ENCODE data around the gene ARHGEF6. TPM values are rescaled to one million over a fixed set of nuclear protein-coding genes. Genes with fewer than 3 reads are reported as not detected.

The ARHGEF6 gene
- total and polyA plus RNA-seq, 3 donors from 2014 or later, result 5.7 to 7.0 (median 6.8) TPM

GRCh38 chrX:136711147-136711546 is 69.6 kb downstream of the ARHGEF6 start:
- DNase-seq, result peak; percentile 50

GRCh38 chrX:136710325-136710951 is 70.3 kb downstream of the ARHGEF6 start:
- 56 to 74% methylated on average over 2 of the region's 2 CpGs for WGBS, 2 donors
- H3K27me3 ChIP-seq, result no peaks in the 10 kb centered on the region
- no peaks in the 10 kb centered on the region for H3K9me3 ChIP-seq
- no peaks in the 10 kb centered on the region for H3K4me1 ChIP-seq
- no peak for DNase-seq
- no peak overlapping the region for H3K27ac ChIP-seq
- intact Hi-C loops (cut with DNase I; ENCODE audit: low total_unique reads), result no loop called here
- no peaks in the 10 kb centered on the region for H3K36me3 ChIP-seq (ENCODE audit: low read depth, missing control alignments)
- TF ChIP-seq CTCF (IDR thresholded peaks at IDR 0.05), result no peak
- TF ChIP-seq POLR2A (IDR thresholded peaks at IDR 0.05), result no peak
- no peak overlapping the region for H3K4me3 ChIP-seq

More at GRCh38 chrX:136711147-136711546, 69.6 kb downstream of the ARHGEF6 start:
- no peak for TF ChIP-seq POLR2A (IDR thresholded peaks at IDR 0.05)
- TF ChIP-seq CTCF (IDR thresholded peaks at IDR 0.05), result peak in 1 of 3 experiments; percentile 17
- Histone ChIP-seq H3K27ac (no peak overlapping the region), H3K4me3 (no peak overlapping the region), H3K27me3 (no peaks in the 10 kb centered on the region), H3K9me3 (no peaks in the 10 kb centered on the region), H3K36me3 (ENCODE audit: low read depth, missing control alignments) (no peaks in the 10 kb centered on the region), H3K4me1 (no peaks in the 10 kb centered on the region)
- intact Hi-C loops (cut with DNase I; ENCODE audit: low total_unique reads), result no loop called here
- 63 to 64% methylated on average over 1 of the region's 1 CpG for WGBS, 2 donors

- Histone ChIP-seq H3K36me3 (ENCODE audit: low read depth, missing control alignments) (no peaks in the 10 kb centered on the region), H3K4me3 (no peak overlapping the region), H3K27me3 (no peaks in the 10 kb centered on the region), H3K27ac (no peak overlapping the region), H3K4me1 (no peaks in the 10 kb centered on the region), H3K9me3 (no peaks in the 10 kb centered on the region)
- no peak for TF ChIP-seq CTCF (IDR thresholded peaks at IDR 0.05)
- no peak for TF ChIP-seq POLR2A (IDR thresholded peaks at IDR 0.05)
- intact Hi-C loops (cut with DNase I; ENCODE audit: low total_unique reads), result no loop called here
- WGBS, 2 donors, result 71 to 79% methylated on average over 1 of the region's 1 CpG
- DNase-seq, result no peak
Measured at GRCh38 chrX:136708348-136708747, 72.4 kb downstream of the ARHGEF6 start.

GRCh38 chrX:136697156-136697555 is 83.6 kb downstream of the ARHGEF6 start:
- H3K27me3 ChIP-seq, result no peaks in the 10 kb centered on the region
- no peak overlapping the region for H3K4me3 ChIP-seq
- H3K4me1 ChIP-seq, result no peaks in the 10 kb centered on the region
- no peak for DNase-seq
- H3K9me3 ChIP-seq, result no peaks in the 10 kb centered on the region
- intact Hi-C loops (cut with DNase I; ENCODE audit: low total_unique reads), result no loop called here
- 100% methylated on average over 1 of the region's 1 CpG for WGBS, 2 donors
- H3K36me3 ChIP-seq (ENCODE audit: low read depth, missing control alignments), result no peaks in the 10 kb centered on the region
- no peak overlapping the region for H3K27ac ChIP-seq
- no peak for TF ChIP-seq CTCF (IDR thresholded peaks at IDR 0.05)
- TF ChIP-seq POLR2A (IDR thresholded peaks at IDR 0.05), result no peak
